Fibroblast of pulmonary artery (primary cell): Measurements from ENCODE around the gene PITPNM3.

ENCODE experiments used
- DNase-seq: peaks from one replicate; pipeline ENCODE4 v3.0.0-alpha.2; 2010; ENCODE audit warnings: low read depth
- H3K4me3 ChIP-seq: replicated peaks from 2 replicates; pipeline ENCODE4 v1.5.1; 2011; ENCODE audit warnings: low read depth, mild to moderate bottlenecking, control low read depth, low read length, moderate library complexity
- CTCF ChIP-seq: IDR thresholded peaks from 2 replicates; pipeline ENCODE4 v1.5.1; 2011; ENCODE audit warnings: mild to moderate bottlenecking, control low read depth, low read length, inconsistent platforms; ENCODE audit errors: missing control alignments

Gene PITPNM3

GRCh38 chr17:6536566-6537065, 19.7 kb downstream of the PITPNM3 start:
- DNase-seq, result no peak
- no peak overlapping the region for H3K4me3 ChIP-seq
- TF ChIP-seq CTCF, result no peak

GRCh38 chr17:6536053-6536452, 20.3 kb downstream of the PITPNM3 start:
- no peak for DNase-seq
- no peak for TF ChIP-seq CTCF
- H3K4me3 ChIP-seq, result no peak overlapping the region

- DNase-seq, result no peak
- TF ChIP-seq CTCF, result no peak
- no peak overlapping the region for H3K4me3 ChIP-seq
These were observed 21.4 kb downstream of the PITPNM3 start for GRCh38 chr17:6534846-6535514.

- H3K4me3 ChIP-seq, result no peak overlapping the region
- no peak for DNase-seq
- TF ChIP-seq CTCF, result no peak
These were observed 23.9 kb downstream of the PITPNM3 start for GRCh38 chr17:6532441-6532885.

GRCh38 chr17:6531575-6531974, 24.8 kb downstream of the PITPNM3 start:
- DNase-seq, result no peak
- TF ChIP-seq CTCF, result no peak
- H3K4me3 ChIP-seq, result no peak overlapping the region

- no peak overlapping the region for H3K4me3 ChIP-seq
- no peak for TF ChIP-seq CTCF
- no peak for DNase-seq
These were observed 25.9 kb downstream of the PITPNM3 start for GRCh38 chr17:6530324-6530920.
